MM.1S (cell line): ENCODE measurements around the gene AARS2.

Source experiments
- CTCF ChIP-seq: fragments of 300-600 bp; sonication (generic); IDR thresholded peaks from 2 replicates; pipeline ENCODE4 v1.5.1; 2016; ENCODE audit warnings: antibody characterized with exemption, low read length, mixed read lengths
- EZH2 ChIP-seq: fragments of 300-600 bp; sonication (generic); optimal IDR thresholded peaks from 2 replicates; pipeline ENCODE3; 2017; ENCODE audit warnings: low read depth, mild to moderate bottlenecking, antibody characterized with exemption, low read length, mixed read lengths
- EZH2phosphoT487 ChIP-seq: fragments of 300-600 bp; sonication (generic); IDR thresholded peaks from 2 replicates; pipeline ENCODE4 v1.6.1; 2018; ENCODE audit warnings: antibody characterized with exemption, low read length

DNA sequence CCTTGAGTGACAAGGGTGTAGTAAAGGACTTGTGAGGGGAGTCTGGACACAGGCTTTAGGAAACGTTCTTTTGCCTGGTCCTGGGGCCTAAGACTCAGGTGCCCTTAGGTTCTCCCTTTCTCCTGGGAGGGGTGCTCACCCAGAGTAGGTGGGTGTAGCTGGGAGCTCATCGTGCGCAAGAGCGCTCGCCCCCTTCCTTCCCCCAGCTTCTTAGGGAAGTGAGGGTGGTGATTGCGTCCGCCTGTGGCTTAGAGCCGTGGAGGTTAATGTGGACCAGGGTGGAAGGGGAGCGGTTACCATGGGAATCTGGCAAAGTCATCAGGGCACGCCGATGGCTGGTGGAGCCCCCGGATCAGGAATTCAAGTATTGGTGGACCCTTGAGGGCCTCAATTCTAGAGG lies 3.3 kb upstream of the AARS2 start:
- TF ChIP-seq CTCF = no peak
- TF ChIP-seq EZH2 = no peak
- TF ChIP-seq EZH2phosphoT487 = no peak
